ENCODE data around the gene WNT9A. TPM values are rescaled to one million over a fixed set of nuclear protein-coding genes. Genes with fewer than 3 reads are reported as not detected.
A peak's percentile ranks its signal among the peaks of the same experiment; 100 is the strongest.

WNT9A gene
- total RNA-seq, 4 donors from 2014 or later, result 0.72 to 2.5 (median 1.2) TPM

DNA sequence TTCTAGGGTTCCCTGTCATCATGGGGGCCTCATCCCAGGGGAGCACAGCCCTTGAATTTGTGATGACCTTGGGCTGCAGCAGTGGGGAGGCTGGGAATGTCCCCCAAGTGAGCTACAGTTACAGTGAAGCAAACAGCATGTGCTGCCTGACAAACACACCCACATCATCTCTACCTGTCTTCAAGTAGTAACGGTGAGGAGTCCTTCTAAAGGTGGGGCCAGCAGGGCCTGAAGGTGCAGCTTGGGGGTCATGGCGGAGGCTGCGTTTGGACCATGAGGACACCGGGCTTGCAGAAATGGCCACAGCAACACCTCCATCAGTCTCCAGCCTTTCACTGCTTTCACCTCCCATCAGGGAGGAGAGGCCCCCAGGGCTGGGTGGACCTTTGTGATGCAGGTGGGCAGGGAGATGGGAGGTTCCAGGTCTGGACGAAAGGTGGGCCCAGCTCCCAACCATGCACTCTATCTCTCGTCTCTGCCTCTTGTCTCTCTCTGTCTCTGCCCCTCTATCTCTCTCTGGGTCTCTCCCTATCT is 55.7 kb downstream of the WNT9A start:
- peak in 1 of 2 donors; percentile 71 for DNase-seq (ENCODE audit: low spot score in 2 of 2)
- TF ChIP-seq, protein P1, sequence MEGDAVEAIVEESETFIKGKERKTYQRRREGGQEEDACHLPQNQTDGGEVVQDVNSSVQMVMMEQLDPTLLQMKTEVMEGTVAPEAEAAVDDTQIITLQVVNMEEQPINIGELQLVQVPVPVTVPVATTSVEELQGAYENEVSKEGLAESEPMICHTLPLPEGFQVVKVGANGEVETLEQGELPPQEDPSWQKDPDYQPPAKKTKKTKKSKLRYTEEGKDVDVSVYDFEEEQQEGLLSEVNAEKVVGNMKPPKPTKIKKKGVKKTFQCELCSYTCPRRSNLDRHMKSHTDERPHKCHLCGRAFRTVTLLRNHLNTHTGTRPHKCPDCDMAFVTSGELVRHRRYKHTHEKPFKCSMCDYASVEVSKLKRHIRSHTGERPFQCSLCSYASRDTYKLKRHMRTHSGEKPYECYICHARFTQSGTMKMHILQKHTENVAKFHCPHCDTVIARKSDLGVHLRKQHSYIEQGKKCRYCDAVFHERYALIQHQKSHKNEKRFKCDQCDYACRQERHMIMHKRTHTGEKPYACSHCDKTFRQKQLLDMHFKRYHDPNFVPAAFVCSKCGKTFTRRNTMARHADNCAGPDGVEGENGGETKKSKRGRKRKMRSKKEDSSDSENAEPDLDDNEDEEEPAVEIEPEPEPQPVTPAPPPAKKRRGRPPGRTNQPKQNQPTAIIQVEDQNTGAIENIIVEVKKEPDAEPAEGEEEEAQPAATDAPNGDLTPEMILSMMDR (IDR thresholded peaks at IDR 0.05), result no peak
- no peak for TF ChIP-seq POLR2A (IDR thresholded peaks at IDR 0.05)
- WGBS, 2 donors, result 84 to 86% methylated on average over 6 of the region's 6 CpGs
- intact Hi-C loops (cut with DNase I; ENCODE audit: low total_unique reads), result no loop called here
- H3K4me3 ChIP-seq (ENCODE audit: low read depth, poor library complexity, severe bottlenecking), result no peak overlapping the region

DNA sequence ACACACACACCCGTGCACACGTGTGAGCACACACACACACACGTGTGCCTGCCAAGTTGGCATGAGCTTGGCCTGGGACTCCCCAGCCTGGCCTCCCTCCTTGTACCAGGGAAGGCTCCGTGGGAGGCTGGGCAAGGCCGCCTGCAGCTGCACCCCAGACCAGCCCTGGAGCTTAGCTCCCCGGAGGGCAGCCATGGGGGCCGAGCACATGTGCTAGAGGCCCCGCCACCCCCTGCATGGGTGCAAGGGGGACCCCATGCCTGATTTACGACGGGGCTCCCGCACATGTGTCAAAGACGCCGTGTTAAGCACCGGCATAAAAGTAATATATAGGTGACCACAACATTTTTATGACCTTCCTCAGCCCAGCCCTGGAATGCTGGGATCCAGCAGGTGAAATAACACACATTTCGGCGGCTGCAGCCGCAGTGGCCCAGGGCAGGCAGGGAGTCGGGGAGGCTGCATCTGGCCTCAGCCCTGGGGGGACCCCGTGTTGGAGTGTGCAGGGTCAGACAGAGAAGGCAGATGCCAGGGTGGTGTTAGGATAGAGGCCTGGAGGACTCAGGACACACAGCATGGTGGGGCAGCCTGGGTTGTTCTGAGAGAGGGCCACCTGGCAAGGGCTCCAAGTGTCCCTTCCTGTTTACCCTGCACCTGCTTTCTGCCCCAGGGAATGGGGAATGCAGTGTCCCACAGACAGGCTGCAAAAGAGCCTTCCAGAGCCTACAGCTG is 56.3 kb downstream of the WNT9A start:
- intact Hi-C loops (cut with DNase I; ENCODE audit: low total_unique reads), result no loop called here
- H3K4me3 ChIP-seq (ENCODE audit: low read depth, poor library complexity, severe bottlenecking), result no peak overlapping the region
- 73 to 80% methylated on average over 16 to 17 of the region's 19 CpGs for WGBS, 2 donors
- DNase-seq (ENCODE audit: low spot score in 2 of 2), result peak; percentile 10 to 73
- TF ChIP-seq, protein P1 (IDR thresholded peaks at IDR 0.05), result no peak
- no peak for TF ChIP-seq POLR2A (IDR thresholded peaks at IDR 0.05)

DNA sequence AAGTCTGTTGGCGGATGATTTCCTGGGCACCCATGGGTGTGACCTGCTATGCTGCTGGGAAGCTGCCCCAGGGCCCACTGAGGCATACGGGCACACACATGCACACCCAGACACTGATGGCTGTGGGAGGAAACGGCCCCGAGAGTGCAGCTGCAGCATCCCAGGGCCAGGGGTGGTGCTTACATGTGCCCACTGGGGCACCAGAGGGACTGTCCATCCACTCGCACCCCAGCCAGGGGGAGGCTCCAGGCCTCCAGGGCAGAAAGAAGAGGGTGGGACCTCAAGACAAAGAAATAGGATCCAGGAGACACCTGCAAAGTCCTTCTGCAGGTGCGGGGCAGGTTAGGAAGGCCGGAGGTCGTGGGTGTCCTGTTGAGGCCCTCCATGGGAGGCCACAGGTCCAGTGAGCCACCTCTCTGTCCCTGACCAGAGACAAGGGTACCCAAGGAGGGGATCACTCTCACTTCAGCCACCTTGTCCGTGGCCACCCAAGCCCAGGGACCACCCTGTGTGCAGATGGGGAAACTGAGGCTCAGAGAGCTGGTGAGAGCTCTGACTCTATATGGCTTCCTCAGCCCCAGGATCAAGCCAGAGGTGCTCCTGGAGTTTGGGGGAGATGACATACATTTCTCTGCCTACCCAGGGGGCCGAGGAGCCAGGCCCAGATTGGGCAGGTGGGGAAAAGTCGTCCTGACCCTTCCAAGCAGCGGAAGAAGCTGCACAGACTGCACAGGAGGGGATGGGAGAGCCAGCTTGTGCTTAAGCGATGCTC is 57.1 kb downstream of the WNT9A start:
- no peak for TF ChIP-seq POLR2A (IDR thresholded peaks at IDR 0.05)
- TF ChIP-seq, protein P1 (IDR thresholded peaks at IDR 0.05), result no peak
- H3K4me3 ChIP-seq (ENCODE audit: low read depth, poor library complexity, severe bottlenecking), result no peak overlapping the region
- DNase-seq (ENCODE audit: low spot score in 2 of 2), result peak; percentile 10 to 81
- intact Hi-C loops (cut with DNase I; ENCODE audit: low total_unique reads), result no loop called here
- 83 to 93% methylated on average over 9 to 12 of the region's 13 CpGs for WGBS, 2 donors

DNA sequence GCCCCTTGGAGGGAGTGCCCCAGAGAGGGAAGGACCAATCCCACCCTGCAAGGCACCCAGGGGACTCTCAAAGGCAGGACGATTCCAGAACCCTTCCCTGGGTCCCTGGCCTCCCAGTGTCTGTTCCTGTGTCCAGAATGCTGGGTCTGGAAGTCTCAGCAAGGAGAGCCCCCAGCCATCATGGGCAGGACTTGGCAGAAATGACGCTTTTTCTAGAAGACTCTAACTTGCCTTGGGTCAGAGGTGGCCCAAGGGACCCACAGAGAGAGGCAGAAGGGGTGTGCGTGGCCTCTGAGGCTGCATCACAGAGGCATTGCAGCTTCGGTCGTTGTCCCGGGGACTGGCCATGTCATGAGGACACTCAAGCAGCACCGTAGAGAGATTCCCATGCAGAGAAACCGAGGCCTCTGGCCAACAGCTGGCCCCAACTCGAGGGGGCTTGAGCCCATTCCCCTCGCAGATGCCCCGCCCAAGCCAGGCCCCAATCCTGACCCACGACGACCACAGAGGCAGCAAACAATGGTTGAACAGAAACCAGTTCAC is 57.8 kb downstream of the WNT9A start:
- 69 to 78% methylated on average over 13 of the region's 13 CpGs for WGBS, 2 donors
- peak in 1 of 2 donors; percentile 81 for DNase-seq (ENCODE audit: low spot score in 2 of 2)
- no peak for TF ChIP-seq POLR2A (IDR thresholded peaks at IDR 0.05)
- TF ChIP-seq, protein P1 (IDR thresholded peaks at IDR 0.05), result no peak
- H3K4me3 ChIP-seq (ENCODE audit: low read depth, poor library complexity, severe bottlenecking), result no peak overlapping the region
- intact Hi-C loops (cut with DNase I; ENCODE audit: low total_unique reads), result no loop called here

DNA sequence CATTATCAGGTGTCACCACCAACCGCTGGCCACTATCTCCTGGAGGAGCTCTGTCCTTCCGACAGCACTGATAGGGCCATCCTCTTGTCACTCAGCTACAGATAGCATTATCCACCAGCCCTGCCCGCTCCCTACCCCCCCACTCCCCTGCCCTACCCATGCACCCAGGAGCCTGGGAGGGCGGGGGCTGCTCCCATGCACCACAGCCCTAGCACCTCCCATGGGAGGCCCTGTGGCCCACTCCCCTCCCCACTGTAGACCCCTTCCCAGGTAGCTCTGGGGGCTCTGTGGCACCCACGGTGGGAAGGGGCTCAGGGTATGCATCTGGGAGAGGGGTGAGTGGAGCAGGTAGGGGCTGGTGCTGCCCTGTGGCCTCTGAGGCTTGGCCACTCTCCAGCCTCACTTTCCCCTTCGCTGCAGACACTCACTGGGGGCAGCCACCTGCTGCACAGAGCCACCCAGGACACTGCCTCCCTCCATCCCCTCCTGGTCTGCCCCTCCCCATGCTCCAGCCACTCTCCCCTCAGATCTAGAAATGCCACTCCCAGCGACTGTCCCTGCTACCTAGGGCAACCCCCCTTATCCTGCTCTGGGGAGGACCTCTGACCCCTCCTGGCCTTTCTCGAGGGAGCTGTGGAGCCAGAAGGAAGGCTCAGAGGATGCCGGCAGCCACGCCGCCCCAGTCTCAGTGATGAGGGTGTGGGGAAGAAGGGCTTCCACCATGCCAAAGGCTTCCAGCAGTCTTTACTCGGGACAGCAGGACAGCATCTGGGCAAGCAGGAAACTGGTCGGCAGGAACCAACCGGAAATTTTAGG is 58.5 kb downstream of the WNT9A start:
- 54 to 68% methylated on average over 13 to 14 of the region's 14 CpGs for WGBS, 2 donors
- TF ChIP-seq POLR2A (IDR thresholded peaks at IDR 0.05), result no peak
- TF ChIP-seq, protein P1 (IDR thresholded peaks at IDR 0.05), result no peak
- no peak overlapping the region for H3K4me3 ChIP-seq (ENCODE audit: low read depth, poor library complexity, severe bottlenecking)
- intact Hi-C loops (cut with DNase I; ENCODE audit: low total_unique reads), result no loop called here
- DNase-seq (ENCODE audit: low spot score in 2 of 2), result peak; percentile 10 to 83

Data from lower leg skin (tissue), 4 donors.